Stimulated activated CD4-positive, alpha-beta T cell treated with anti-CD3 and anti-CD28 coated beads, Interleukin-2, amount 100 ng/mL, for 4 hours (primary cell): ENCODE measurements around the gene DISP2.

Source experiments
- DNase-seq: peaks from one replicate; pipeline ENCODE4 v3.0.0-alpha.2; 2020; ENCODE audit warnings: low read depth

DISP2 gene

GRCh38 chr15:40389824-40390595, 32.0 kb downstream of the DISP2 start:
- DNase-seq, result no peak

GRCh38 chr15:40392986-40393948, 35.2 kb downstream of the DISP2 start:
- DNase-seq, result no peak

DNA sequence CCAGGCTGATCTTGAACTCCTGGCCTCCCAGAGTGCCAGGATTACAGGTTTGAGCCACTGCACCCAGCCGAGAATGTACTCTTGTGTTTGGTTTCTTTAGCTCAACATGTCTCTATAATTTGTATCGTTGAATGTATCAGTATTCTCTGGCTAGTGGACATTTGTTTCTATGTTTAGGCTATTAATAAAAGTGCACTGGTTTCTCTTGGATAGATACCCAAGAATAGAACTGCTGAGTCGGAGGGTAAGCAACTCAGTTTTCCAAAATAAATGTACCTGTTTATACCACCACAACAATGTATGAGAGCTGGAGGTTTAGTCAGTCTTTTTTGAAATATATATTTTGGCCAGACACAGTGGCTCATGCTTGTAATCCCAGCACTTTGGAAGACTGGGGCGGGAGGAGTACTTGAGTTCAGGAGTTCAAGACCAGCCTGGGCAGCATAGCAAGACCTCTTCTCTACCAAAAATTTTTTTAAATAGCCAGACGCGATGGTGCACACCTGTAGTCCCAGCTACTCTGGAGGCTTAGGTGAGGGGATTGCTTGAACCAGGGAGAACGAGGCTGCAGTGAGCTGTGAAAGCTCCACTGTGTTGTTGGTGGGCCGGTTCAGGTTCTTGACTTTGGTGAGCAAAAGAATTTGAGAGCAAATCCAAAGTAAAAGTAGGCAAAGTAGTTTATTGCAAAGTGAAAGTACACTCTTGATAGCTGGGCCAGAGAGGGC, 39.8 kb downstream of the DISP2 start:
- DNase-seq, result no peak

- no peak for DNase-seq
Measured at GRCh38 chr15:40398413-40398873, 40.4 kb downstream of the DISP2 start.

DNA sequence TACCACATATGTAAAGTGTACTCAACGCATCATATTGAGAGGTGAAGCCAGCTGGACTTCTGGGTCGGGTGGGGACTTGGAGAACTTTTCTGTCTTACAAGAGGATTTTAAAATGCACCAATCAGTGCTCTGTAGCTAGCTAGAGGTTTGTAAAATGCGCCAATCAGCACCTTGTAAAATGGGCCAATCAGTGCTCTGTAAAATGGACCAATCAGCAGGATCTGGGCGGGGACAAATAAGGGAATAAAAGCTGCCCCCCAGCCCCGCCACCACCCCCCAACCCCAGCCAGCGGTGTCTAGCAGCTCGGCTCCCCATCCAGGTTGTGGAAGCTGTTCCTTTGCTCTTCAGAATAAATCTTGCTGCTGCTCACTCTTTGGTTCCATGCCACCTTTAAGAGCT, 41.4 kb downstream of the DISP2 start:
- DNase-seq, result no peak

DNA sequence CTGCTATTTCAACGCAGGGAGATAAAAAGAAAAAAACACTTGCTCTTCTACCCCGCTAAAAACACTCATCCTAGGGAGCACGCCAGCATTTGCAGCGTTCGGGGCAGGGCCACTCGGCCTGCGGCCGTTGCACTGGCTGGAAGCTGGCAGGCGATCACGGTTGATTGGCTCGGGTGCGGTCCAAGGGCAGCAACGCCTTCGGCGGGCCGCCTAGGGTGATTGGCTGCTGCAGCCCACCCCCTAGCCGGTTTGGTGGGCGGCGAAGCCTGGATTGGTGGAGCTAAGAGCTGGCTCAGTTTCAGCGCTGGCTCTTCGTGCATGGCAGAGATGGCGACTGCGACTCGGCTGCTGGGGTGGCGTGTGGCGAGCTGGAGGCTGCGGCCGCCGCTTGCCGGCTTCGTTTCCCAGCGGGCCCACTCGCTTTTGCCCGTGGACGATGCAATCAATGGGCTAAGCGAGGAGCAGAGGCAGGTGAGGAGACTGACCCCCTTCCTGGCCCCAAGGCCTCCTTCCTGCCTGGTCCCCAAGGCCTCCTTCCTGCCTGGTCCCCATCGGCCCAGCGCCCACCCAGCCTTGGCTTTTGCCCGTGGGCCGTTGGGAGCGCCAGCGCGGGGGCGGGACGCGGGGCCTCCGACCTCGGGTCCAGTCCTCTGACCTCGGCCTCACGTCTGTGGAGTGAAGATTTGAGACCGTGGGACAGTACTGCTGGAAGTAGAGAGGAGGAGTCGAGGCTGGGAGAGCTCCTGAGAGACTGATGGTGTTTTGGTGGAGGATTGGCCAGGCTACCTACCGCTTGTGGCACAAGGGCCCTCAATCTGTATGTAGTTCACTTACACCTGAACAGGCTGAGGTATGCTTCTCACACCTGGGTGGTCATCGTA, 47.7 kb downstream of the DISP2 start, which contains the start of gene IVD:
Gene IVD (plus strand): TSS at position 295 of the 881 bp plus-strand sequence. CDS start 33 bp downstream, at position 328.
- DNase-seq, result peak; percentile 75

DNA sequence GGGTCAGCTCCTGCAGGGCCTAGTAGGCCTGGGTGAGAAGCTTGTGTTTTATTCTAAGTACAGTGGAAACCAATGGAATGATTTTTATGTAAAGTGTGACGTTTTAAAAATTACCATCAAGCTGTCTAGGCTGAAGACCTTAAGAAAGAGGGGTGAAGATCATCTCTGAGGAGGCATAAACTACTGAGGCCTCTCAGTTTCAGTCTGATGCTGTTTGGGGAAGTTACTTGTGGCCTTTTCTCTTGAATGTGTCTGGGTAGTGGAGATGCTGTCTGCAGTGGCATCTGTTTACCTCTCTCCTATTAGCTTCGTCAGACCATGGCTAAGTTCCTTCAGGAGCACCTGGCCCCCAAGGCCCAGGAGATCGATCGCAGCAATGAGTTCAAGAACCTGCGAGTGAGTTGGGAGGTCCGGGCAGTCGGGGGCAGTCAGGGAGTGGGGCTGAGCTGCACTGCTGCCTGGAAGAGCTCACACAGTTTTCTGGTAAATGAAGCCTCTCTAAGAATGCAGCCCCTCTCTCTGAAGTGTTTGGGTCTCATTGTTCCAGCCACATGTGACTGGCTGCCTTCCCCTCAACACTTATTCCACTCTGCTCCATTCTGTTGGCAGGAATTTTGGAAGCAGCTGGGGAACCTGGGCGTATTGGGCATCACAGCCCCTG, 49.4 kb downstream of the DISP2 start:
- DNase-seq, result no peak

- DNase-seq, result no peak
Measured at GRCh38 chr15:40409366-40409765, 51.3 kb downstream of the DISP2 start.

DNA sequence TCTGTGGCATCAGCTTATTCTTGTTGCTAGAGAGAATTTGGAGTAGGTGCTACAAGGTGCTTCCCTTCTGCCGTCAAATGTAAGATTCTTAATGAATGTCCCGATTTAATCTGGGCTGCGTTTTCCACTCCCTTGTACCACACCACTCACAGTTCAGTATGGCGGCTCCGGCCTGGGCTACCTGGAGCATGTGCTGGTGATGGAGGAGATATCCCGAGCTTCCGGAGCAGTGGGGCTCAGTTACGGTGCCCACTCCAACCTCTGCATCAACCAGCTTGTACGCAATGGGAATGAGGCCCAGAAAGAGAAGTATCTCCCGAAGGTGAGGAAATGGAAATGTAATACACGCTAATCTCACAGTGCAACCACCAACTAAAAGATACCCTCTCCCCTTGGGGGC, 52.5 kb downstream of the DISP2 start:
- DNase-seq, result no peak

GRCh38 chr15:40412095-40412759, 54.2 kb downstream of the DISP2 start:
- DNase-seq, result no peak

- DNase-seq, result no peak
Measured at GRCh38 chr15:40413036-40413435, 55.0 kb downstream of the DISP2 start.

DNA sequence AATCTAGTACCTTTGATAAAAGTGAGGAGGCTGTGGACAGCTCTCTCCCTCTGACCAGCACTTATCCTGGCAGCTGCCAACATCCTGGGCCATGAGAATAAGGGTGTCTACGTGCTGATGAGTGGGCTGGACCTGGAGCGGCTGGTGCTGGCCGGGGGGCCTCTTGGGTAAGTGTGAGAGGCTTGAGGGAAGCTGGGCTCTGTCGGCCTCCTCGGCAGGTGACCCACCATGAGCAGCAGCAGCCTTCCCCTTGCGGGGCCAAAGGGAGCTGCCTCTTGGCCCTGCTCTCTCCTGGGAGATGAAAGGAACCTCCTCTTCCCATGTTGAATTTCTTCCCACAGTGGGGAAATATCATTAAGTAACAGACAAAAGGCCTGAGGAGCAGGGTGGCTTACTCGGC, 56.8 kb downstream of the DISP2 start:
- DNase-seq, result no peak

- DNase-seq, result no peak
Measured at GRCh38 chr15:40415226-40415625, 57.2 kb downstream of the DISP2 start.

DNA sequence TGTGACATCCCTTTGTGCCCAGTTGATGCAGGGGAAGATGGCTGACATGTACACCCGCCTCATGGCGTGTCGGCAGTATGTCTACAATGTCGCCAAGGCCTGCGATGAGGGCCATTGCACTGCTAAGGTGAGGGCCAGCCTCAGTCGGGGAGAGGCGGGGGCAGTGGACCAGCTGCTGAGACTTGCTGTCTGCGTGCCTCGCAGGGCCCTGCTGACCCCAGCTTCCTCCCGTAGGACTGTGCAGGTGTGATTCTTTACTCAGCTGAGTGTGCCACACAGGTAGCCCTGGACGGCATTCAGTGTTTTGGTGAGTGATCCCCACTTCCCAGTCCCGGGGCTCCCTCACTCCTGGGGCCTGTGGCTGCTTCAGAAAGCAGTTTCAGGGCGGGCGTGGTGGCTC, 58.0 kb downstream of the DISP2 start:
- no peak for DNase-seq

DNA sequence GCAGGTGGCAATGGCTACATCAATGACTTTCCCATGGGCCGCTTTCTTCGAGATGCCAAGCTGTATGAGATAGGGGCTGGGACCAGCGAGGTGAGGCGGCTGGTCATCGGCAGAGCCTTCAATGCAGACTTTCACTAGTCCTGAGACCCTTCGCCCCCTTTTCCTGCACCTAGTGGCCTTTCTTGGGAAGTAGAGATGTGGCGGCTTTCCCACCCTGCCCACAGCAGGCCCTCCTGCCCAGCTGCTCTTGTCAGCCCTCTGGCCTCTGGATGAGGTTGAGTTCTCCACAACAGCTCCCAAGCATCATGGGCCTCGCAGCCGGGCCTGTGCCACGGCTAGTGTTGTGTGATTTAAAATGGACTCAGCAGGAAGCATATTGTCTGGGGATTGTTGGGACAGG, 60.1 kb downstream of the DISP2 start:
- DNase-seq, result no peak

DNA sequence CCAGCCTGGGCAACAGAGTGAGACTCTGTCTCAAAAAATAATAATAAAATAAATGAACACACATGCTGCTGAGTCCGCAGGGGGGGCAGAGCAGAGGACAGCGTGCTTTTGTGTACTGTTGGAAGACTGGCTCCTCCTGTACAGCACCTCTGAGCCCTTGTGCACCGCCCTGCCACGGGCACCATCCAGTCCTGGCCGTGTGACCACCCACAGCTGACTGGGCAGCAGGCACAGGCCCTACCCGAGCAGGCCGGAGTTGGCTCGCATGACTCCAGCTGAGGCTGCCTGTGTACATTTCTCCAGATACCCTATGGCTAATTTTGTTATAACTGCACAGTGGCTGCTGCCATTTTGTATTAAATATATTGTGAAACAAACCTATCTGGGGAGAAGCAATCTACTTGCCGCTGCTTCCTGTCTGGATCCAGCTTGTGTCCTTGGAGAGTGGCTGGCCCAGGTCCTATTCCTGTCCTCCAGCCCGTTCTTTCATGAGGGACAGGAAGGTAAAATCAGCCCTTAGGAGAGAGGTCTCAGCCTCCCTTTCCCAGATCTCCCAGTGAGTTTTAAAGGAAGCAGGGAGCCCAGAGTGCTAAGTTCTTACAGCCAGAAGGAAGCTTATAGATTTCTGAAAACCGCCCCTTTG, 62.2 kb downstream of the DISP2 start:
- no peak for DNase-seq

DNA sequence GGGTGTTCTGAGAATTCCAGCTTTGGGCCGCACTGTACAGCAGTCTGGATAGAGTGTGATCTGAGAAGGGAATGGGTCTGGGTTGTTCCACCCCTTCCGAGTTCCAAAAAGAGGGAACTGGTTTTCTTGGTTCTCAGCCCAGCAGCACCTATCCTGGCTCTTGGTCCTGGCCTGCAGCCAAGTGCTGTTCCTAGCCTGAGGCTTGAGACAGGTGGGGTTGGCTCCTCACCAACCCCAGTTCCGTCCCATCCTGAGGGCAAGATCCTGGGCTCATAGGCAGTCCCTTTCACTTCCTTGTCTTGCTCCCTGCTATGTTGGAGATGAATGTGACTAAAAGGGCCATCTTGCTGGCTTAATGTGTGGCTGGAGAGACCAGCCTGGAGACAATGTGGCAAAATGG, 62.8 kb downstream of the DISP2 start:
- no peak for DNase-seq

GRCh38 chr15:40421246-40422157, 63.5 kb downstream of the DISP2 start:
- peak; percentile 67 for DNase-seq
